ENCODE results near the gene DAPK3. TPM values are rescaled to one million over a fixed set of nuclear protein-coding genes. Genes with fewer than 3 reads are reported as not detected.
"Not testable (repeated sequence)": the region's sequence is repeated elsewhere in the genome, so short reads cannot be mapped to it uniquely, and the experiment has no call there.

DAPK3 gene
- total and polyA plus RNA-seq, 2 experiments from 2014 or later, result 103 to 140 TPM

GRCh38 chr19:3998667-3999412 is 27.9 kb upstream of the DAPK3 start:
- not testable (repeated sequence) for H4K20me1 ChIP-seq (ENCODE audit: insufficient read depth, poor library complexity, severe bottlenecking); H2AFZ ChIP-seq; H3K79me2 ChIP-seq; H3K4me3 ChIP-seq; H3K4me2 ChIP-seq; DNase-seq (ENCODE audit: low spot score); H3K9me3 ChIP-seq (ENCODE audit: low read depth); H3K4me1 ChIP-seq (ENCODE audit: insufficient read depth); H3K36me3 ChIP-seq (replicated peaks; ENCODE audit: insufficient read depth, low read depth); H3K27me3 ChIP-seq; H3K9me2 ChIP-seq (replicated peaks; ENCODE audit: insufficient read depth); H3K27ac ChIP-seq
- 69% methylated on average over 12 of the region's 29 CpGs for WGBS (ENCODE audit: low lambda C conversion rate, missing lambda C conversion rate)

GRCh38 chr19:3995607-3996006 is 24.7 kb upstream of the DAPK3 start:
- Histone ChIP-seq H2AFZ (no peak overlapping the region), H4K20me1 (ENCODE audit: insufficient read depth, poor library complexity, severe bottlenecking) (no peaks in the 10 kb centered on the region), H3K9me3 (ENCODE audit: low read depth) (no peaks in the 10 kb centered on the region), H3K9me2 (replicated peaks; ENCODE audit: insufficient read depth) (no peaks in the 10 kb centered on the region), H3K4me3 (no peak overlapping the region), H3K79me2 (no peaks in the 10 kb centered on the region), H3K36me3 (replicated peaks; ENCODE audit: insufficient read depth, low read depth) (no peaks in the 10 kb centered on the region), H3K4me2 (no peak overlapping the region), H3K4me1 (ENCODE audit: insufficient read depth) (no peaks in the 10 kb centered on the region), H3K27ac (no peak overlapping the region), H3K27me3 (no peaks in the 10 kb centered on the region)
- TF ChIP-seq EZH2phosphoT487 (IDR thresholded peaks at IDR 0.05; ENCODE audit: low read depth, severe bottlenecking, unreplicated experiment), result no peak
- no peak for TF ChIP-seq CTCF (IDR thresholded peaks at IDR 0.05; ENCODE audit: poor library complexity)
- no peak for TF ChIP-seq EZH2 (IDR thresholded peaks at IDR 0.05; ENCODE audit: borderline replicate concordance)
- no peak for DNase-seq (ENCODE audit: low spot score)
- 78% methylated on average over 6 of the region's 6 CpGs for WGBS (ENCODE audit: low lambda C conversion rate, missing lambda C conversion rate)

GRCh38 chr19:3990815-3991117 is 19.9 kb upstream of the DAPK3 start:
- H2AFZ ChIP-seq, result peak overlapping the region; percentile 36
- H3K4me2 ChIP-seq, result no peak overlapping the region
- no peak for TF ChIP-seq EZH2 (IDR thresholded peaks at IDR 0.05; ENCODE audit: borderline replicate concordance)
- no peak for TF ChIP-seq EZH2phosphoT487 (IDR thresholded peaks at IDR 0.05; ENCODE audit: low read depth, severe bottlenecking, unreplicated experiment)
- TF ChIP-seq CTCF (IDR thresholded peaks at IDR 0.05; ENCODE audit: poor library complexity), result no peak
- no peak overlapping the region for H3K27ac ChIP-seq
- no peaks in the 10 kb centered on the region for H3K9me2 ChIP-seq (replicated peaks; ENCODE audit: insufficient read depth)
- H3K36me3 ChIP-seq (replicated peaks; ENCODE audit: insufficient read depth, low read depth), result no peaks in the 10 kb centered on the region
- no peaks in the 10 kb centered on the region for H3K79me2 ChIP-seq
- DNase-seq (ENCODE audit: low spot score), result no peak
- no peaks in the 10 kb centered on the region for H3K27me3 ChIP-seq
- 87% methylated on average over 3 of the region's 3 CpGs for WGBS (ENCODE audit: low lambda C conversion rate, missing lambda C conversion rate)
- H4K20me1 ChIP-seq (ENCODE audit: insufficient read depth, poor library complexity, severe bottlenecking), result no peaks in the 10 kb centered on the region
- H3K4me1 ChIP-seq (ENCODE audit: insufficient read depth), result peaks cover 14% of the 10 kb centered on the region
- no peak overlapping the region for H3K4me3 ChIP-seq
- H3K9me3 ChIP-seq (ENCODE audit: low read depth), result no peaks in the 10 kb centered on the region

- Histone ChIP-seq H3K27ac (no peak overlapping the region), H3K9me3 (ENCODE audit: low read depth) (no peaks in the 10 kb centered on the region), H3K9me2 (replicated peaks; ENCODE audit: insufficient read depth) (no peaks in the 10 kb centered on the region), H4K20me1 (ENCODE audit: insufficient read depth, poor library complexity, severe bottlenecking) (peaks cover 24% of the 10 kb centered on the region), H2AFZ (peak overlapping the region; percentile 95), H3K27me3 (no peaks in the 10 kb centered on the region), H3K4me2 (peak overlapping the region; percentile 96), H3K79me2 (peaks cover 24% of the 10 kb centered on the region), H3K4me1 (ENCODE audit: insufficient read depth) (peaks cover 23% of the 10 kb centered on the region), H3K4me3 (no peak overlapping the region), H3K36me3 (replicated peaks; ENCODE audit: insufficient read depth, low read depth) (no peaks in the 10 kb centered on the region)
- no peak for TF ChIP-seq EZH2 (IDR thresholded peaks at IDR 0.05; ENCODE audit: borderline replicate concordance)
- peak; percentile 69 for TF ChIP-seq CTCF (IDR thresholded peaks at IDR 0.05; ENCODE audit: poor library complexity)
- no peak for TF ChIP-seq EZH2phosphoT487 (IDR thresholded peaks at IDR 0.05; ENCODE audit: low read depth, severe bottlenecking, unreplicated experiment)
- WGBS (ENCODE audit: low lambda C conversion rate, missing lambda C conversion rate), result 12% methylated on average over 30 of the region's 30 CpGs
- DNase-seq (ENCODE audit: low spot score), result peak; percentile 94
These were observed 16.9 kb upstream of the DAPK3 start for GRCh38 chr19:3987619-3988371.

Data from hepatocyte (in vitro differentiated cells).